ENCODE results near the gene PPID. TPM values are rescaled to one million over a fixed set of nuclear protein-coding genes. Genes with fewer than 3 reads are reported as not detected.

The PPID gene
- polyA plus RNA-seq, 1 donor from 2014 or later, result 65.2 TPM

GRCh38 chr4:158768555-158769174, 45.5 kb upstream of the PPID start, which contains the start of gene FNIP2:
FNIP2 (plus strand) TSS chr4:158769026; CDS start chr4:158769213, 187 bp downstream.
- H3F3A ChIP-seq (ENCODE audit: insufficient read depth, low read length, poor library complexity, severe bottlenecking), result no peaks in the 10 kb centered on the region
- H3K4me2 ChIP-seq (ENCODE audit: low read length), result peak within 1 kb of the TSS; percentile 85
- no peaks in the 10 kb centered on the region for H3K27me3 ChIP-seq (ENCODE audit: insufficient read depth, low read depth, low read length)
- H3K9me3 ChIP-seq (ENCODE audit: low read length), result no peaks in the 10 kb centered on the region
- H3K36me3 ChIP-seq (ENCODE audit: insufficient read depth, low read length), result no peaks in the 10 kb centered on the region
- no peaks in the 10 kb centered on the region for H3K9me2 ChIP-seq (ENCODE audit: insufficient read depth, low read length)
- peak within 1 kb of the TSS; percentile 87 for H2AFZ ChIP-seq (ENCODE audit: low read depth, low read length)
- H4K20me1 ChIP-seq (ENCODE audit: insufficient read depth), result no peaks in the 10 kb centered on the region
- H3K27ac ChIP-seq (ENCODE audit: low read length), result peak within 1 kb of the TSS; percentile 93
- TF ChIP-seq CTCF (IDR thresholded peaks at IDR 0.05; ENCODE audit: poor library complexity, severe bottlenecking) (no peak), EZH2 (IDR thresholded peaks at IDR 0.05; ENCODE audit: borderline replicate concordance, insufficient read depth, low read length, poor library complexity, severe bottlenecking) (no peak), EP300 (conservative IDR thresholded peaks at IDR 0.05; ENCODE audit: poor library complexity, severe bottlenecking) (peak; percentile 64), SMC3 (conservative IDR thresholded peaks at IDR 0.05; ENCODE audit: poor library complexity) (peak; percentile 53), TAF1 (IDR thresholded peaks at IDR 0.05; ENCODE audit: low read depth) (peak; percentile 59), REST (IDR thresholded peaks at IDR 0.05; ENCODE audit: borderline replicate concordance) (peak; percentile 77), POLR2AphosphoS5 (IDR thresholded peaks at IDR 0.05) (peak; percentile 91), MXI1 (conservative IDR thresholded peaks at IDR 0.05; ENCODE audit: poor library complexity, severe bottlenecking) (peak; percentile 56), RAD21 (conservative IDR thresholded peaks at IDR 0.05) (peak; percentile 47)
- peak within 1 kb of the TSS; percentile 92 for H3K9ac ChIP-seq (ENCODE audit: low read length)
- H3K4me3 ChIP-seq (ENCODE audit: low read length), result peak within 1 kb of the TSS; percentile 92
- peaks cover 58% of the 10 kb centered on the region for H3K79me2 ChIP-seq (replicated peaks; ENCODE audit: insufficient read depth, low read length)

- Histone ChIP-seq H3K9me2 (ENCODE audit: insufficient read depth, low read length) (no peaks in the 10 kb centered on the region), H3K36me3 (ENCODE audit: insufficient read depth, low read length) (no peaks in the 10 kb centered on the region), H3K4me3 (ENCODE audit: low read length) (peak overlapping the region; percentile 76), H3K9ac (ENCODE audit: low read length) (no peak overlapping the region), H2AFZ (ENCODE audit: low read depth, low read length) (peak overlapping the region; percentile 87), H3F3A (ENCODE audit: insufficient read depth, low read length, poor library complexity, severe bottlenecking) (no peaks in the 10 kb centered on the region), H3K4me2 (ENCODE audit: low read length) (peak overlapping the region; percentile 76), H3K27me3 (ENCODE audit: insufficient read depth, low read depth, low read length) (no peaks in the 10 kb centered on the region), H3K79me2 (replicated peaks; ENCODE audit: insufficient read depth, low read length) (peaks cover 46% of the 10 kb centered on the region), H4K20me1 (ENCODE audit: insufficient read depth) (no peaks in the 10 kb centered on the region), H3K9me3 (ENCODE audit: low read length) (no peaks in the 10 kb centered on the region), H3K27ac (ENCODE audit: low read length) (peak overlapping the region; percentile 93)
- TF ChIP-seq REST (IDR thresholded peaks at IDR 0.05; ENCODE audit: borderline replicate concordance), result no peak
These were observed 44.3 kb upstream of the PPID start for GRCh38 chr4:158767451-158767850.

Measured in neural cell (in vitro differentiated cells).